ENCODE results near the gene IKBKG. TPM values are rescaled to one million over a fixed set of nuclear protein-coding genes. Genes with fewer than 3 reads are reported as not detected.

Gene IKBKG
- total and polyA plus RNA-seq, 2 donors (not counting 3 experiments of a cell fraction or from before 2014, with no cell fraction given) = 41.2 to 47.8 TPM

DNA sequence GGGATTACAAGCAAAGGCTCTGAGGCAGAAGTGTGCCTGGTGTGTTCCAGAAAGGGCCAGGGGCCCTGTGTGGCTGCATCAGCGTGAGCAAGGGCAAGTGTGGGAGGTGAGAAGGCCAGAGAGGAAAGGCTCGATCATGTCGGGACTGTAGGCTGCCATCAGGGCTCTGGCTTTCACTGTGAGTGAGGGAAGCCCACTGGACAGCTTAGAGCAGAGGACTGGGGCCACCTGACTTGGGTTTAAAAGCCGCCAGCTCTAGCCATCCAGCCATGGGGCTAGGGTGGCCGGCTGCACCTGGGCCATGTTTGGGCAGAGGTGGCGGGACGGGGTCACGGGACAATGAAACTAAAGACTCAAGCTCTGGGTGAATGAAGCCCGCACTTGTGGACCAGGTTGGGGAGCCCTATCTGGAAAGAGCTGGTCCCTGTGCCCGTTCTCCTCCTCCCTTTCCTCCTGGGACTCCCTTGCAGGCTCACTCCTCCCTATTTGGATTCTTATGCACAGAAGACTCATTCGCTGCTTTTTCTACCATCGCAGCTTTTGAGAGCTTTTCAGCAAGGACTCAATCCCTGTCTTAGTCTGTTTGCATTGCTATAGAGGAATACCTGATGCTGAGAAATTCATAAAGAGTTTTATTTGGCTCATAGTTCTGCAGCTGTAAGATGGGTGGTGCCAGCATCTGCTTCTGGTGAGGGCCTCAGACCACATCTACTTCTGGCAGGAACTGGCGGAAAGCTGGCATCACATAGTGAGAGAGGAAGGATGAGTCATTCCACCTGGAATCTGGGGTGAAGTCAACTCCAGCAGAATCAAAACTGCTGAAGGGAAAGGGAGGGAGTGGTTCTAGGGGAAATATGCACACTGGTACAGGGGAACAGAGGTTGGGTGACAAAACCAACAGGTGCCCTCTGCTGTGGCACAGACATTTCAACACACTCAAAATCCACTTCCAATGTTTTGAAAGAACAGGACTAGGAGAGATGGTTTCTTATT lies 56.3 kb downstream of the IKBKG start:
- no TSS peak for BruUV-seq (replicated peaks)
- no peak overlapping the region for H3K4me2 ChIP-seq (ENCODE audit: insufficient read depth, low read length)
- no peak overlapping the region for H2AFZ ChIP-seq (ENCODE audit: low read depth, low read length)
- DNase-seq (ENCODE audit: low read depth, low spot score) (peak; percentile 24), FAIRE-seq (peak; percentile 94)
- no peak overlapping the region for H3K27ac ChIP-seq (ENCODE audit: insufficient read depth, low read depth, low read length)
- TF ChIP-seq POLR2AphosphoS5 (IDR thresholded peaks at IDR 0.05; ENCODE audit: insufficient read depth, low read depth, low read length) (no peak), MYC (IDR thresholded peaks at IDR 0.05; ENCODE audit: low read depth, low read length) (no peak), FOS (IDR thresholded peaks at IDR 0.05; ENCODE audit: borderline replicate concordance, insufficient read depth, low read length) (peak; percentile 50), EZH2 (IDR thresholded peaks at IDR 0.05; ENCODE audit: borderline replicate concordance, low read depth, low read length, severe bottlenecking) (no peak), JUN (IDR thresholded peaks at IDR 0.05; ENCODE audit: borderline replicate concordance, insufficient read depth, insufficient read length, low read depth) (peak; percentile 43), GATA2 (IDR thresholded peaks at IDR 0.05; ENCODE audit: insufficient read depth, insufficient read length, low read depth, low read length) (no peak)
- H3K9me3 ChIP-seq (replicated peaks; ENCODE audit: control insufficient read depth, insufficient read depth, low read length) = no peaks in the 10 kb centered on the region
- H3K9ac ChIP-seq (replicated peaks; ENCODE audit: extremely low read depth, insufficient read depth, low read length) = no peak overlapping the region
- POLR2A ChIA-PET = no interaction called here
- H3K9me1 ChIP-seq (replicated peaks; ENCODE audit: control insufficient read depth, extremely low read depth, insufficient read depth, low read length) = no peaks in the 10 kb centered on the region
- H3K27me3 ChIP-seq (ENCODE audit: control insufficient read depth in 2 of 2, insufficient read depth in 2 of 2, low read length in 2 of 2) = no peaks in the 10 kb centered on the region
- CTCF ChIA-PET = no interaction called here
- dilution Hi-C loops (cut with MboI; ENCODE audit: extremely low pct_ligation_motif_present, low sequenced_read_pairs) (no loop called here), intact Hi-C loops (cut with micrococcal nuclease) (no loop called here)
- no peak overlapping the region for H3K4me3 ChIP-seq (replicated peaks in 1 of 3; ENCODE audit: insufficient read depth in 1 of 3, low read depth in 1 of 3, low read length in 3 of 3)
- H3K36me3 ChIP-seq (ENCODE audit: control insufficient read depth in 2 of 2, extremely low read depth in 1 of 2, insufficient read depth in 2 of 2, low read length in 2 of 2) = no peaks in the 10 kb centered on the region
- H3K79me2 ChIP-seq (ENCODE audit: control insufficient read depth, insufficient read depth, low read length) = no peaks in the 10 kb centered on the region
- peaks cover 6% of the 10 kb centered on the region for H3K4me1 ChIP-seq (ENCODE audit: control insufficient read depth, extremely low read depth, insufficient read depth, low read length)
- H4K20me1 ChIP-seq (replicated peaks; ENCODE audit: control insufficient read depth, extremely low read depth, insufficient read depth, low read length) = no peaks in the 10 kb centered on the region

DNA sequence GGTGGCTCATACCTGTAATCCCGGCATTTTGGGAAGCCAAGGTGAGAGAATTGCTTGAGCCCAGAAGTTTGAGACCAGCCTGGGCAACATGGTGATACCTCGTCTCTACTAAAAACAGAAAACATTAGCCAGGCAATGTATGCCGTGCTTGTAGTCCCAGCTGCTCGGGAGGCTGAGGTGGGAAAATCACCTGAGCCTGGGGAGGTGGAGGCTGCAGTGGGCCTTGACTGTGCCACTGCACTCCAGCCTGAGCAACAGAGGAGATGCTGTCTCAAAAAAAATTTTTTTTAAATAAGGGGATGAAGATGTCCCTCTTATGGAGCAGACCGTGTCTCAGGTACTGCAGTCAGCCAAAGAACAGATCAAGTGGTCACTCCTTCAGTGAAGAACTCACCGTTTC lies 58.1 kb downstream of the IKBKG start:
- FAIRE-seq = no peak
- ChIA-PET POLR2A (no interaction called here), CTCF (no interaction called here)
- DNase-seq (ENCODE audit: low read depth, low spot score) = no peak
- no TSS peak for BruUV-seq (replicated peaks)
- intact Hi-C loops (cut with micrococcal nuclease) = no loop called here
- H3K4me2 ChIP-seq (ENCODE audit: insufficient read depth, low read length) = no peak overlapping the region
- TF ChIP-seq GATA2 (IDR thresholded peaks at IDR 0.05; ENCODE audit: insufficient read depth, insufficient read length, low read depth, low read length) (no peak), FOS (IDR thresholded peaks at IDR 0.05; ENCODE audit: borderline replicate concordance, insufficient read depth, low read length) (no peak), POLR2A (IDR thresholded peaks at IDR 0.05; ENCODE audit: low read depth, low read length) (no peak), MYC (IDR thresholded peaks at IDR 0.05; ENCODE audit: low read depth, low read length) (no peak), JUN (IDR thresholded peaks at IDR 0.05; ENCODE audit: borderline replicate concordance, insufficient read depth, insufficient read length, low read depth) (no peak), EZH2 (IDR thresholded peaks at IDR 0.05; ENCODE audit: borderline replicate concordance, low read depth, low read length, severe bottlenecking) (no peak), POLR2AphosphoS5 (IDR thresholded peaks at IDR 0.05; ENCODE audit: insufficient read depth, low read depth, low read length) (no peak)
- TF ChIP-seq, protein P1, sequence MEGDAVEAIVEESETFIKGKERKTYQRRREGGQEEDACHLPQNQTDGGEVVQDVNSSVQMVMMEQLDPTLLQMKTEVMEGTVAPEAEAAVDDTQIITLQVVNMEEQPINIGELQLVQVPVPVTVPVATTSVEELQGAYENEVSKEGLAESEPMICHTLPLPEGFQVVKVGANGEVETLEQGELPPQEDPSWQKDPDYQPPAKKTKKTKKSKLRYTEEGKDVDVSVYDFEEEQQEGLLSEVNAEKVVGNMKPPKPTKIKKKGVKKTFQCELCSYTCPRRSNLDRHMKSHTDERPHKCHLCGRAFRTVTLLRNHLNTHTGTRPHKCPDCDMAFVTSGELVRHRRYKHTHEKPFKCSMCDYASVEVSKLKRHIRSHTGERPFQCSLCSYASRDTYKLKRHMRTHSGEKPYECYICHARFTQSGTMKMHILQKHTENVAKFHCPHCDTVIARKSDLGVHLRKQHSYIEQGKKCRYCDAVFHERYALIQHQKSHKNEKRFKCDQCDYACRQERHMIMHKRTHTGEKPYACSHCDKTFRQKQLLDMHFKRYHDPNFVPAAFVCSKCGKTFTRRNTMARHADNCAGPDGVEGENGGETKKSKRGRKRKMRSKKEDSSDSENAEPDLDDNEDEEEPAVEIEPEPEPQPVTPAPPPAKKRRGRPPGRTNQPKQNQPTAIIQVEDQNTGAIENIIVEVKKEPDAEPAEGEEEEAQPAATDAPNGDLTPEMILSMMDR (IDR thresholded peaks at IDR 0.05; ENCODE audit: extremely low read depth in 1 of 2, insufficient read depth in 1 of 2, low read depth in 1 of 2, low read length in 2 of 2) = no peak
- TF ChIP-seq, protein P2, sequence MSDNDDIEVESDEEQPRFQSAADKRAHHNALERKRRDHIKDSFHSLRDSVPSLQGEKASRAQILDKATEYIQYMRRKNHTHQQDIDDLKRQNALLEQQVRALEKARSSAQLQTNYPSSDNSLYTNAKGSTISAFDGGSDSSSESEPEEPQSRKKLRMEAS (IDR thresholded peaks at IDR 0.05; ENCODE audit: insufficient read depth, insufficient read length) = no peak
- no peak overlapping the region for H3K9ac ChIP-seq (replicated peaks; ENCODE audit: extremely low read depth, insufficient read depth, low read length)
- dilution Hi-C loops (cut with MboI; ENCODE audit: extremely low pct_ligation_motif_present, low sequenced_read_pairs) = no loop called here
- no peaks in the 10 kb centered on the region for H3K27me3 ChIP-seq (ENCODE audit: control insufficient read depth in 2 of 2, insufficient read depth in 2 of 2, low read length in 2 of 2)
- no peaks in the 10 kb centered on the region for H3K9me3 ChIP-seq (replicated peaks; ENCODE audit: control insufficient read depth, insufficient read depth, low read length)
- H3K4me3 ChIP-seq (replicated peaks in 1 of 3; ENCODE audit: insufficient read depth in 1 of 3, low read depth in 1 of 3, low read length in 3 of 3) = no peak overlapping the region
- no peak overlapping the region for H2AFZ ChIP-seq (ENCODE audit: low read depth, low read length)
- peaks cover 6% of the 10 kb centered on the region for H3K4me1 ChIP-seq (ENCODE audit: control insufficient read depth, extremely low read depth, insufficient read depth, low read length)
- H3K36me3 ChIP-seq (ENCODE audit: control insufficient read depth in 2 of 2, extremely low read depth in 1 of 2, insufficient read depth in 2 of 2, low read length in 2 of 2) = no peaks in the 10 kb centered on the region
- no peak overlapping the region for H3K27ac ChIP-seq (ENCODE audit: insufficient read depth, low read depth, low read length)
- no peaks in the 10 kb centered on the region for H3K9me1 ChIP-seq (replicated peaks; ENCODE audit: control insufficient read depth, extremely low read depth, insufficient read depth, low read length)
- no peaks in the 10 kb centered on the region for H4K20me1 ChIP-seq (replicated peaks; ENCODE audit: control insufficient read depth, extremely low read depth, insufficient read depth, low read length)
- no peaks in the 10 kb centered on the region for H3K79me2 ChIP-seq (ENCODE audit: control insufficient read depth, insufficient read depth, low read length)

Measured in endothelial cell of umbilical vein (primary cell).